HepG2 (cell line): ENCODE measurements around the gene ATP2A2. TPM values are rescaled to one million over a fixed set of nuclear protein-coding genes. Genes with fewer than 3 reads are reported as not detected.

Experiments used
- CTCF ChIP-seq: sonication (generic); formaldehyde crosslinking; IDR thresholded peaks from 2 replicates; pipeline ENCODE4 v1.5.0; 2020; ENCODE audit warnings: mild to moderate bottlenecking, missing genetic modification reagents, moderate library complexity
- HNF1B ChIP-seq: sonication (generic); formaldehyde crosslinking; IDR thresholded peaks from 2 replicates; pipeline ENCODE4 v1.5.1; 2020; ENCODE audit warnings: mild to moderate bottlenecking, moderate library complexity, missing genetic modification reagents
- KDM4B ChIP-seq: sonication (generic); formaldehyde crosslinking; IDR thresholded peaks from 2 replicates; pipeline ENCODE4 v1.4.0; 2020; ENCODE audit warnings: missing genetic modification reagents
- KLF11 ChIP-seq: IDR thresholded peaks from 2 replicates; pipeline ENCODE4 v1.6.1; 2016; ENCODE audit warnings: missing compliant biosample characterization
- RAD21 ChIP-seq: fragments of 450-650 bp; formaldehyde crosslinking; IDR thresholded peaks from 2 replicates; pipeline ENCODE4 v1.5.0; 2020; ENCODE audit warnings: mild to moderate bottlenecking
- RXRA ChIP-seq: sonication (generic); formaldehyde crosslinking; IDR thresholded peaks from 2 replicates; pipeline ENCODE4 v1.5.1; 2020; ENCODE audit warnings: missing genetic modification reagents
- SAP130 ChIP-seq: IDR thresholded peaks from 2 replicates; pipeline ENCODE4 v1.6.1; 2016; ENCODE audit warnings: low read depth
- SSRP1 ChIP-seq: IDR thresholded peaks from 2 replicates; pipeline ENCODE4 v1.6.1; 2016; ENCODE audit warnings: control low read depth
- STAG1 ChIP-seq: sonication (generic); formaldehyde crosslinking; IDR thresholded peaks from 2 replicates; pipeline ENCODE4 v1.4.0; 2020; ENCODE audit warnings: missing genetic modification reagents
- XRCC5 ChIP-seq: fragments of 200-400 bp; formaldehyde crosslinking; optimal IDR thresholded peaks from 2 replicates; pipeline ENCODE3; 2017; ENCODE audit warnings: mild to moderate bottlenecking, low read length
- ZNF687 ChIP-seq: sonication (generic); formaldehyde crosslinking; IDR thresholded peaks from 2 replicates; pipeline ENCODE4 v1.5.1; 2020; ENCODE audit warnings: mild to moderate bottlenecking, missing genetic modification reagents, moderate library complexity
- ZNF691 ChIP-seq: sonication (generic); formaldehyde crosslinking; IDR thresholded peaks from 2 replicates; pipeline ENCODE4 v1.4.0; 2020; ENCODE audit warnings: missing genetic modification reagents, low read depth, mild to moderate bottlenecking, borderline replicate concordance
- polyA plus RNA-seq, 8 experiments: library from polyadenylated mRNA; depleted of rRNA in 3 of 8; stranded (reverse) in 7 of 8; unstranded in 1 of 8; fragments of >200 nt; fragmentation: Illumina TruSeq in 4 of 8; extraction: Trizol in 4 of 8; gene quantifications; 2 replicates each; pipeline versions ENCODE4 v1.2.1 to v1.2.3, GENCODE V29; 2011 to 2016; ENCODE audit warnings: low read depth in 4 of 8, missing spikeins in 1 of 8, mixed read lengths in 1 of 8; ENCODE audit not compliant: insufficient read depth in 1 of 8
- total RNA-seq, 5 experiments: library from RNA; depleted of rRNA; stranded (reverse); fragments of >200 nt; fragmentation: Illumina TruSeq; extraction: Trizol; gene quantifications; 2 replicates each; pipeline ENCODE4 v1.2.3, GENCODE V29; 2016; ENCODE audit warnings: low read depth in 1 of 5

ATP2A2 gene
- total and polyA plus RNA-seq, 2 of the 13 experiments (the other 11 are each of a cell fraction or from before 2014, with no cell fraction given): 35.4 to 85.5 TPM

GRCh38 chr12:110245369-110245772 is 35.7 kb upstream of the ATP2A2 start (continued):
- no peak for TF ChIP-seq RXRA
- TF ChIP-seq SAP130 (CRISPR knock-in tag): 0 out of 2 replicates have a peak, but pooled peaks have one; percentile 12
- TF ChIP-seq ZNF691 (CRISPR knock-in tag): peak; percentile 27; the same call in 1 of the 2 replicates
- TF ChIP-seq KLF11 (CRISPR knock-in tag): no peak
- TF ChIP-seq ZNF687 (CRISPR knock-in tag): peak; percentile 61
- TF ChIP-seq KDM4B: no peak
- peak; percentile 69 for TF ChIP-seq RAD21 (CRISPR knock-in tag)
- TF ChIP-seq SSRP1 (CRISPR knock-in tag): no peak
- TF ChIP-seq XRCC5: peak; percentile 68
- TF ChIP-seq STAG1 (CRISPR knock-in tag): peak; percentile 73
- no peak for TF ChIP-seq HNF1B
- peak; percentile 74 for TF ChIP-seq CTCF (CRISPR knock-in tag)
- TF ChIP-seq, all 625 proteins: peak for 15
